Measurements from ENCODE around the gene FOXC1. TPM values are rescaled to one million over a fixed set of nuclear protein-coding genes. Genes with fewer than 3 reads are reported as not detected.

FOXC1 gene
- total and polyA plus RNA-seq, 2 donors (not counting 1 experiment from before 2014, with no cell fraction given) = 0.04 to 0.52 TPM

DNA sequence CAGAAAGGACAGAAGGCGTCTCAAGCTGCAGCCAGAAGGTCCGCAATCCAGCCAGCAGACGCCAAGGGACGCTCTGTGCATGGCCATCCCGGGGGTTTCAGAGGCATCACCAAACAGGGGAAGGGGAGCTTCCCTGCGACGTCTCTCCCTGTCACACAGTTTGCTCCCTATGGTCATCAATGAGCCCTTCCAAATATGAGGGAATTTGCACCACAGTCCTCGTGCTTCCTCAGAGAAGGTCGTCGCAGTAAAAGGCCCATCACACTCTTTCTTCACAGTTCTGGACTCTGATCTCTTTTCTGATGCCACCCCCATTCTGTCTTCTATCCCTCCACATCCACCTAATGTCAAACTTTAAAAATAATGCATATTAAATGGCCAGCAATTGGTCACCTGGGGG lies 10.2 kb upstream of the FOXC1 start:
- no peaks in the 10 kb centered on the region for H3K9me3 ChIP-seq (ENCODE audit: control extremely low read depth in 1 of 3, control insufficient read depth in 2 of 3, insufficient read depth in 1 of 3, low read length in 2 of 3)
- ATAC-seq (ENCODE audit: low read depth) (no peak), DNase-seq (no peak)
- CTCF ChIA-PET = interaction anchor here (1.0 to 10.4 kb wide), 6 partner anchors 504 to 1151 kb away, joined by 3 to 143 read pairs (median 10); partner anchors contain the start of gene MYLK4
- H3K4me3 ChIP-seq (ENCODE audit: control extremely low read depth in 1 of 5, extremely low read depth in 1 of 5, insufficient read depth in 1 of 5, low read depth in 2 of 5, low read length in 4 of 5) = no peak overlapping the region
- no peak overlapping the region for H2AFZ ChIP-seq (ENCODE audit: insufficient read depth, low read depth, low read length, poor library complexity, severe bottlenecking)
- no peaks in the 10 kb centered on the region for H3K9me3 Mint-ChIP-seq (ENCODE audit: insufficient read depth)
- no peaks in the 10 kb centered on the region for H3K4me1 Mint-ChIP-seq
- no peaks in the 10 kb centered on the region for H3K79me2 ChIP-seq (ENCODE audit: control insufficient read depth, insufficient read depth, low read length)
- TF ChIP-seq EZH2 (IDR thresholded peaks at IDR 0.05; ENCODE audit: borderline replicate concordance, insufficient read depth, low read depth, low read length, poor library complexity, severe bottlenecking) = no peak
- TF ChIP-seq CTCF (IDR thresholded peaks at IDR 0.05) = no peak
- peaks cover 8 to 10% of the 10 kb centered on the region in 2 donors for H3K4me1 ChIP-seq (ENCODE audit: control insufficient read depth in 2 of 2, insufficient read depth in 2 of 2, low read length in 2 of 2)
- H3K4me2 ChIP-seq (replicated peaks; ENCODE audit: low read depth, low read length, poor library complexity, severe bottlenecking) = no peak overlapping the region
- H3K9ac ChIP-seq (ENCODE audit: low read length) = no peak overlapping the region
- intact Hi-C loops (cut with micrococcal nuclease) = no loop called here
- peaks cover 72% of the 10 kb centered on the region for H3K27me3 Mint-ChIP-seq
- no peaks in the 10 kb centered on the region for H4K20me1 ChIP-seq (ENCODE audit: control insufficient read depth, insufficient read depth, low read length, poor library complexity, severe bottlenecking)
- H3K36me3 ChIP-seq (replicated peaks in 1 of 2; ENCODE audit: control extremely low read depth in 1 of 2, control insufficient read depth in 1 of 2, extremely low read depth in 1 of 2, insufficient read depth in 2 of 2, low read length in 1 of 2) = no peaks in the 10 kb centered on the region
- H3K27ac Mint-ChIP-seq = no peak overlapping the region
- H3K27ac ChIP-seq (ENCODE audit: low read length in 2 of 2) = no peak overlapping the region
- POLR2A ChIA-PET = no interaction called here
- 95% methylated on average over 10 of the region's 10 CpGs for WGBS (ENCODE audit: insufficient coverage)
- peaks cover 0 to 65% (median 42%) of the 10 kb centered on the region in 4 experiments for H3K27me3 ChIP-seq (replicated peaks in 1 of 4; ENCODE audit: control extremely low read depth in 1 of 4, control insufficient read depth in 3 of 4, insufficient read depth in 4 of 4, low read length in 3 of 4)
- no peak overlapping the region for H3K4me3 Mint-ChIP-seq

- no peak overlapping the region for H3K4me3 Mint-ChIP-seq
- ATAC-seq (ENCODE audit: low read depth) (no peak), DNase-seq (no peak)
- H3K27me3 Mint-ChIP-seq = peaks cover 68% of the 10 kb centered on the region
- ChIA-PET CTCF (interaction anchor here (0.6 to 10.4 kb wide), 10 partner anchors 504 to 1152 kb away, joined by 3 to 143 read pairs (median 4); no protein-coding TSS in a partner anchor), POLR2A (no interaction called here)
- H3K36me3 ChIP-seq (replicated peaks in 1 of 2; ENCODE audit: control extremely low read depth in 1 of 2, control insufficient read depth in 1 of 2, extremely low read depth in 1 of 2, insufficient read depth in 2 of 2, low read length in 1 of 2) = no peaks in the 10 kb centered on the region
- intact Hi-C loops (cut with micrococcal nuclease) = no loop called here
- H3K27ac ChIP-seq (ENCODE audit: low read length in 2 of 2) = no peak overlapping the region
- peaks cover 0 to 70% (median 43%) of the 10 kb centered on the region in 4 experiments for H3K27me3 ChIP-seq (replicated peaks in 1 of 4; ENCODE audit: control extremely low read depth in 1 of 4, control insufficient read depth in 3 of 4, insufficient read depth in 4 of 4, low read length in 3 of 4)
- WGBS (ENCODE audit: insufficient coverage) = no CpG with 5 or more reads among the region's 3 CpGs
- no peak overlapping the region for H3K4me3 ChIP-seq (ENCODE audit: control extremely low read depth in 1 of 5, extremely low read depth in 1 of 5, insufficient read depth in 1 of 5, low read depth in 2 of 5, low read length in 4 of 5)
- no peak for TF ChIP-seq EZH2 (IDR thresholded peaks at IDR 0.05; ENCODE audit: borderline replicate concordance, insufficient read depth, low read depth, low read length, poor library complexity, severe bottlenecking)
- no peak for TF ChIP-seq CTCF (IDR thresholded peaks at IDR 0.05)
- H2AFZ ChIP-seq (ENCODE audit: insufficient read depth, low read depth, low read length, poor library complexity, severe bottlenecking) = no peak overlapping the region
- H3K27ac Mint-ChIP-seq = no peak overlapping the region
- H3K9ac ChIP-seq (ENCODE audit: low read length) = no peak overlapping the region
- no peak overlapping the region for H3K4me2 ChIP-seq (replicated peaks; ENCODE audit: low read depth, low read length, poor library complexity, severe bottlenecking)
- H3K9me3 ChIP-seq (ENCODE audit: control extremely low read depth in 1 of 3, control insufficient read depth in 2 of 3, insufficient read depth in 1 of 3, low read length in 2 of 3) = no peaks in the 10 kb centered on the region
- H4K20me1 ChIP-seq (ENCODE audit: control insufficient read depth, insufficient read depth, low read length, poor library complexity, severe bottlenecking) = no peaks in the 10 kb centered on the region
- no peaks in the 10 kb centered on the region for H3K9me3 Mint-ChIP-seq (ENCODE audit: insufficient read depth)
- H3K4me1 Mint-ChIP-seq = no peaks in the 10 kb centered on the region
- H3K79me2 ChIP-seq (ENCODE audit: control insufficient read depth, insufficient read depth, low read length) = no peaks in the 10 kb centered on the region
- H3K4me1 ChIP-seq (ENCODE audit: control insufficient read depth in 2 of 2, insufficient read depth in 2 of 2, low read length in 2 of 2) = peaks cover 16 to 18% of the 10 kb centered on the region in 2 donors
Measured at GRCh38 chr6:1600063-1600763, 9.5 kb upstream of the FOXC1 start.

All from B cell (primary cell).